SK-N-SH treated with all-trans-retinoic acid at 6 μM for 48 hours (cell line): Measurements from ENCODE around the gene CDCA7L.

Source experiments
- GLIS3 ChIP-seq: fragments of 250-450 bp; sonication (Bioruptor Pico); IDR thresholded peaks from 2 replicates; pipeline ENCODE4 v1.5.0; 2020; ENCODE audit warnings: mild to moderate bottlenecking, moderate library complexity
- RARB ChIP-seq: fragments of 250-450 bp; sonication (Bioruptor Pico); IDR thresholded peaks from 2 replicates; pipeline ENCODE4 v1.8.0; 2021; ENCODE audit warnings: mild to moderate bottlenecking, moderate library complexity
- ZFP30 ChIP-seq: fragments of 450-650 bp; formaldehyde crosslinking; IDR thresholded peaks from 2 replicates; pipeline ENCODE4 v1.5.0; 2022; ENCODE audit warnings: mild to moderate bottlenecking, moderate library complexity
- TF ChIP-seq, protein P1 (sequence below): fragments of 250-450 bp; sonication (Bioruptor Pico); IDR thresholded peaks from 2 replicates; pipeline ENCODE4 v1.8.0; 2020; ENCODE audit warnings: mild to moderate bottlenecking, moderate library complexity, borderline replicate concordance

- TF ChIP-seq RARB (CRISPR knock-in tag) (no peak), ZFP30 (CRISPR knock-in tag) (no peak), GLIS3 (CRISPR knock-in tag) (no peak)
- TF ChIP-seq, protein P1, sequence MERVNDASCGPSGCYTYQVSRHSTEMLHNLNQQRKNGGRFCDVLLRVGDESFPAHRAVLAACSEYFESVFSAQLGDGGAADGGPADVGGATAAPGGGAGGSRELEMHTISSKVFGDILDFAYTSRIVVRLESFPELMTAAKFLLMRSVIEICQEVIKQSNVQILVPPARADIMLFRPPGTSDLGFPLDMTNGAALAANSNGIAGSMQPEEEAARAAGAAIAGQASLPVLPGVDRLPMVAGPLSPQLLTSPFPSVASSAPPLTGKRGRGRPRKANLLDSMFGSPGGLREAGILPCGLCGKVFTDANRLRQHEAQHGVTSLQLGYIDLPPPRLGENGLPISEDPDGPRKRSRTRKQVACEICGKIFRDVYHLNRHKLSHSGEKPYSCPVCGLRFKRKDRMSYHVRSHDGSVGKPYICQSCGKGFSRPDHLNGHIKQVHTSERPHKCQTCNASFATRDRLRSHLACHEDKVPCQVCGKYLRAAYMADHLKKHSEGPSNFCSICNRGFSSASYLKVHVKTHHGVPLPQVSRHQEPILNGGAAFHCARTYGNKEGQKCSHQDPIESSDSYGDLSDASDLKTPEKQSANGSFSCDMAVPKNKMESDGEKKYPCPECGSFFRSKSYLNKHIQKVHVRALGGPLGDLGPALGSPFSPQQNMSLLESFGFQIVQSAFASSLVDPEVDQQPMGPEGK (CRISPR knock-in tag): no peak
Observed at GRCh38 chr7:21911341-21911875, 34.3 kb downstream of the CDCA7L start.
